Activated CD4-positive, alpha-beta T cell treated with anti-CD3 and anti-CD28 coated beads for 36 hours (primary cell): ENCODE results near the gene BAD. TPM values are rescaled to one million over a fixed set of nuclear protein-coding genes. Genes with fewer than 3 reads are reported as not detected.

Experiments used
- ATAC-seq: fragments of 200-7000 bp; cut with Tn5 transposase; one replicate; pipeline ENCODE4 v1.10.0; 2021; ENCODE audit warnings: mild to moderate bottlenecking, moderate library complexity
- CTCF ChIA-PET: fragments of 350-600 bp; sonication (Branson Sonifier 250); formaldehyde crosslinking; loops from one replicate; lab custom pipeline; 2021; ENCODE audit warnings: antibody characterized with exemption; lab: Charles Lee
- POLR2A ChIA-PET: fragments of 350-600 bp; sonication (Branson Sonifier 250); formaldehyde crosslinking; loops from one replicate; lab custom pipeline; 2021; ENCODE audit warnings: antibody characterized with exemption, inconsistent platforms; lab: Charles Lee
- DNase-seq: peaks from one replicate; pipeline ENCODE4 v3.0.0-alpha.2; 2020
- H3K27ac Mint-ChIP-seq: one replicate; pipeline ENCODE4 v1.8.0; 2021; ENCODE audit warnings: mixed read lengths
- H3K27me3 Mint-ChIP-seq: one replicate; pipeline ENCODE4 v1.8.0; 2021; ENCODE audit warnings: mixed read lengths
- H3K36me3 Mint-ChIP-seq: one replicate; pipeline ENCODE4 v1.8.0; 2021; ENCODE audit warnings: low read depth, mixed read lengths
- H3K4me1 Mint-ChIP-seq: one replicate; pipeline ENCODE4 v1.8.0; 2021; ENCODE audit warnings: mixed read lengths
- H3K4me3 Mint-ChIP-seq: one replicate; pipeline ENCODE4 v1.8.0; 2021; ENCODE audit warnings: mild to moderate bottlenecking, moderate library complexity, mixed read lengths
- H3K9me3 Mint-ChIP-seq: one replicate; pipeline ENCODE4 v1.8.0; 2021; ENCODE audit warnings: low read depth, mixed read lengths
- intact Hi-C, 2 experiments: fragments of 100-400 bp; cut with DNase I in 1 of 2; cut with micrococcal nuclease in 1 of 2; formaldehyde crosslinking; loops; one replicate each; pipeline versions ENCODE4 v1.14.2 to v1.15.1; 2022 to 2024; cut with DNase I, micrococcal nuclease
- total RNA-seq, 2 experiments: library from RNA; stranded (reverse); gene quantifications; one replicate each; pipeline ENCODE4 v1.2.3, GENCODE V29; 2021

The BAD gene
- total RNA-seq, 2 experiments from 2014 or later, result 21.3 to 22.9 TPM

DNA sequence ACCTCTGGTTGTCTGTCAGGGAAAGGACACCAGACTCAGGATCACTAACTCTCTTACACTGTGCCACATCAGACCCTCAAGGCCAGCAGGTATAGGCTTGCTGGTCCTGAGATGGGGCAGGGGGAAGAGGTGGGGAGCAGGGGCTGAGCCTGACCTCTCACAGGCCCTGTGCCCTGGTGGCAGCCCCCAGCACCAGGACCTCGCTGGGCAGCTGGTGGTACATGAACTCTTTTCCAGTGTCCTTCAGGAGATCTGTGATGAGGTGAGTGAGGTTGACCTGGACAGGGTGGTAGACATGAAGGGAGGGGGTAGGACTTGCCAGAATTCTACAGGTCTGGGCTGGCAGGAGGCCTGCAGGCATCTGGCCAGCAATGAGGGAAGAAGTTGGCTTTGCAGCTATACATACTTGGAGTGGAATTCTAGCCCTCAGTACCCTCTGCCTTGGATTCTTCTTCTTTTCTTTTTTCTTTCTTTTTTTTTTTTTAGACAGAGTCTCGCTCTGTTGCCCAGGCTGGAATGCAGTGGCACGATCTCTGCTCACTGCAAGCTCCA is 57.0 kb downstream of the BAD start:
- POLR2A ChIA-PET, result interaction anchor here (1.1 kb wide), 2 partner anchors 42 to 76 kb away, joined by 3 read pairs; no protein-coding TSS in a partner anchor
- Mint-ChIP-seq H3K4me1 (peaks cover 37% of the 10 kb centered on the region), H3K27ac (peak overlapping the region; percentile 82), H3K27me3 (no peaks in the 10 kb centered on the region), H3K36me3 (peaks cover 10% of the 10 kb centered on the region), H3K4me3 (peak overlapping the region; percentile 87), H3K9me3 (no peaks in the 10 kb centered on the region)
- DNase-seq (no peak), ATAC-seq (no peak)
- intact Hi-C loops, result loop anchor here (2.0 kb wide), 3 partner anchors 13 to 61 kb away; partner anchors contain the start of genes FKBP2 (in 1 of the 2), MACROD1 (in 1 of the 2) and STIP1 (in 1 of the 2)
- CTCF ChIA-PET, result interaction anchor here (0.9 to 2.5 kb wide), 2 partner anchors 22 to 74 kb away, joined by 6 to 30 read pairs; partner anchors contain the start of gene FERMT3

DNA sequence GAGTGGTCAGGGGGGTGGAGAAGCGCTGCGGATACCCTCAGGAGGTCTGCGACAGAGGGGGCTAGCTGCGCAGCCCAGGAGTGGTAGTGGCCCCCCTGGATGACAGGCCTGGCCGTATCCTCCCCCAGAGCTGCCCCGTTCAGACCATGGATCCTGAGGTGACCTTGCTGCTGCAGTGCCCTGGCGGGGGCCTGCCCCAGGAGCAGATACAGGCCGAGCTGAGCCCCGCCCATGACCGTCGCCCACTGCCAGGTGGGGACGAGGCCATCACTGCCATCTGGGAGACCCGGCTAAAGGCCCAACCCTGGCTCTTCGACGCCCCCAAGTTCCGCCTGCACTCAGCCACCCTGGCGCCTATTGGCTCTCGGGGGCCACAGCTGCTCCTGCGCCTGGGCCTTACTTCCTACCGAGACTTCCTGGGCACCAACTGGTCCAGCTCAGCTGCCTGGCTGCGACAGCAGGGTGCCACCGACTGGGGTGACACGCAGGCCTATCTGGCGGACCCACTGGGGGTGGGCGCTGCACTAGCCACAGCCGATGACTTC is 57.9 kb downstream of the BAD start:
- ChIA-PET CTCF (interaction anchor here (0.6 to 2.5 kb wide), 11 partner anchors 9 to 90 kb away, joined by 3 to 30 read pairs (median 4); partner anchors contain the start of gene FERMT3), POLR2A (interaction anchor here (0.6 to 4.4 kb wide), 7 partner anchors 15 to 785 kb away, joined by 3 to 28 read pairs (median 5); partner anchors contain the start of genes FERMT3, FKBP2 and PRDX5)
- ATAC-seq, result peak; percentile 43
- H3K36me3 Mint-ChIP-seq, result peaks cover 10% of the 10 kb centered on the region
- H3K27ac Mint-ChIP-seq, result peak overlapping the region; percentile 82
- intact Hi-C loops, result loop anchor here (1.0 to 2.0 kb wide), 11 partner anchors 14 to 92 kb away; partner anchors contain the start of genes FKBP2 (in 2 of the 2), STIP1 (in 2 of the 2), ESRRA (in 1 of the 2) and GPR137 (in 1 of the 2)
- peaks cover 36% of the 10 kb centered on the region for H3K4me1 Mint-ChIP-seq
- H3K4me3 Mint-ChIP-seq, result peak overlapping the region; percentile 87
- H3K9me3 Mint-ChIP-seq, result no peaks in the 10 kb centered on the region
- DNase-seq, result peak; percentile 81
- no peaks in the 10 kb centered on the region for H3K27me3 Mint-ChIP-seq

DNA sequence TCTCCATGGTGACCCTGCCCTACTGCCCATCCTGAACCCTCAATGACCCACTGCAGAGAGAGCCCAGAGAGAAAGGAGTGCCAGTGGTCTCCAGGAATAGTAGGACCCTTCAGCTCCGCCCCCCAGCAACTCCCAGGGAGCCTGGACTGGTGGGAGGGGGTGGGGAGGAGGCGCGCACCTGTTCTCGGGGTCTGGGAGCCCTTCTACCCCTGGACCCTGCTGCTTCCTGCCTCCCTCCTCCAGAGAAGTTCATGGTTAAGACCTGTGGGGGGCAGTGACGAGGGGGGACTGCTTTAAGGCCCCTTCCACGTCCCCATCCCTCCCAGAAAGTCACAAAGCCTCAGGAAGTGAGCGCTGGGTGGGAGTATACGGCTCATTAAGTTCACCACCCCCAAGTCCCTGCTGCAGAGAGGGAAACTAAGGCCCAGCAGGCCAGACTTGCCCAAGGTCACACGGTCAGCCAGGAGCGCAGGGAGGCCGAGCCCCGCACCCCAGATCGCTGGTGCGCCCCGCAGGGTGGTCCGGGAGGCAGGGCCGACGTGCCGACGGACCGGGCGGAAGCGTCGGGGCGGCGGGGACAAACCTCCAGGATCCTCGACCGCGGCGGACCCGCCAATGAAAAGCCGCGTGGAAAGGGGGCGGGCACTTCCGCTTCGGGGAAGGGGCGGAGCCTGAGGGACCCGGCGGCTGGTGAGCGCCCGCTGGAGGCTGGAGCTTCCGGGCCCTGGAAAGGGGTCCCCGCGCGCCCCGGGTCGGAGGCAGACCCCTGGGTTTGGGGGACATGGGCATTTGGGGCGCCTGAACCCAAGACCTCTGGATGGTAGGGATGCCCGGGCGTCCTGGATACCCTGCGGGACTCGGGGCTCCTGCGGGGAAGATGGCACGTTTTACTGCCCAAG is 58.6 kb downstream of the BAD start, which contains the start of the genes NUDT22 and TRPT1:
Gene NUDT22 (plus strand): TSS at position 667 of the 899 bp plus-strand sequence. CDS start 379 bp downstream, outside the sequence.
Gene TRPT1 (minus strand): TSS at position 579 of the 899 bp plus-strand sequence. CDS start 326 bp downstream, at position 253.
- H3K4me1 Mint-ChIP-seq, result peaks cover 32% of the 10 kb centered on the region
- no peaks in the 10 kb centered on the region for H3K9me3 Mint-ChIP-seq
- peak; percentile 72 for ATAC-seq
- H3K27me3 Mint-ChIP-seq, result no peaks in the 10 kb centered on the region
- peak; percentile 96 for DNase-seq
- ChIA-PET POLR2A (interaction anchor here (0.6 to 4.4 kb wide), 6 partner anchors 15 to 275 kb away, joined by 3 to 28 read pairs (median 5); partner anchors contain the start of genes FERMT3, FKBP2, PRDX5 and STIP1), CTCF (interaction anchor here (0.6 to 2.5 kb wide), 9 partner anchors 8 to 91 kb away, joined by 3 to 30 read pairs (median 4); partner anchors contain the start of gene FERMT3)
- intact Hi-C loops, result loop anchor here (1.0 to 2.0 kb wide), 11 partner anchors 15 to 92 kb away; partner anchors contain the start of genes FKBP2 (in 2 of the 2), STIP1 (in 2 of the 2), ESRRA (in 1 of the 2) and GPR137 (in 1 of the 2)
- peak within 1 kb of the TSS; percentile 85 for H3K27ac Mint-ChIP-seq
- H3K36me3 Mint-ChIP-seq, result peaks cover 15% of the 10 kb centered on the region
- H3K4me3 Mint-ChIP-seq, result peak within 1 kb of the TSS; percentile 87

DNA sequence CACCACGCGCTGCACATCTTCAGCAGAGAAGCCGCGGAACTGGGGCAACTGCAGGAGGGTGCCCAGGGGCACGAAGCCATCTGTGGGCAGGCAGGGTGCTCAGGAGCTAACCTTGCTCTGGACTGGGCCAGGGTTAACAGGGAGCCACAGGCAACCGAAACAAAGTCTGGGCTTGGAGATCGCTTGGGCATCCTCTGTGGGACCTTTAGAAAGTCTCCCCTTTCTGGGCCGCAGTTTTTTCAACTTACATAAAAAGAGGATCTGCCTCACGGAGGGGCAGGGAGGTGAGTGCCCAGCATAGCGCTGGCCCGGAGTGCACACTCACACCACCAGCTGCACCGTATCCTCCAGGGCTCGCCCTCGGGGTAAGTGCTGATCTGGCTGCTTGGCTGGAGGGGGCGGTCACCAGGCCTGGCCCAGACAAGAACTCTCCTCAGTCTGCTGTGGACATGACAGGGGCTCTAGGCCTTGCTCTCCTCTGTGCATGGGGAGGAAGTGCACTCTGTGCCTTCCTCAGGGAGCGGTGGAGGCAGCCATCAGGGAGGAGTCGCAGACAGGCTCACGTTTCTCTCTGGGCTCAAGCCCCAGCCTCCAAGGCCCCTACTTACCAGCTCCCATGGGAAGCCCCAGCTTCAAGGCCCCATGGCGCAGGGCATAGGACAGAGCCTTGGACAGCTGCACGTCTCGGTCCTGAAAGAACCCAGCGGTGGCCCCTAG is 59.4 kb downstream of the BAD start:
- H3K9me3 Mint-ChIP-seq, result no peaks in the 10 kb centered on the region
- peak overlapping the region; percentile 87 for H3K4me3 Mint-ChIP-seq
- POLR2A ChIA-PET, result interaction anchor here (0.8 to 4.4 kb wide), 2 partner anchors 18 to 40 kb away, joined by 3 to 28 read pairs; partner anchors contain the start of genes FERMT3 and STIP1
- peaks cover 15% of the 10 kb centered on the region for H3K36me3 Mint-ChIP-seq
- H3K27me3 Mint-ChIP-seq, result no peaks in the 10 kb centered on the region
- intact Hi-C loops, result loop anchor here in 1 of 2 experiments (1.0 kb wide), 1 partner anchor 18 kb away; no protein-coding TSS in a partner anchor
- ATAC-seq (no peak), DNase-seq (no peak)
- CTCF ChIA-PET, result interaction anchor here (1.5 kb wide), 1 partner anchor 17 kb away, joined by 4 read pairs; no protein-coding TSS in a partner anchor
- H3K4me1 Mint-ChIP-seq, result peaks cover 32% of the 10 kb centered on the region
- peak overlapping the region; percentile 85 for H3K27ac Mint-ChIP-seq

DNA sequence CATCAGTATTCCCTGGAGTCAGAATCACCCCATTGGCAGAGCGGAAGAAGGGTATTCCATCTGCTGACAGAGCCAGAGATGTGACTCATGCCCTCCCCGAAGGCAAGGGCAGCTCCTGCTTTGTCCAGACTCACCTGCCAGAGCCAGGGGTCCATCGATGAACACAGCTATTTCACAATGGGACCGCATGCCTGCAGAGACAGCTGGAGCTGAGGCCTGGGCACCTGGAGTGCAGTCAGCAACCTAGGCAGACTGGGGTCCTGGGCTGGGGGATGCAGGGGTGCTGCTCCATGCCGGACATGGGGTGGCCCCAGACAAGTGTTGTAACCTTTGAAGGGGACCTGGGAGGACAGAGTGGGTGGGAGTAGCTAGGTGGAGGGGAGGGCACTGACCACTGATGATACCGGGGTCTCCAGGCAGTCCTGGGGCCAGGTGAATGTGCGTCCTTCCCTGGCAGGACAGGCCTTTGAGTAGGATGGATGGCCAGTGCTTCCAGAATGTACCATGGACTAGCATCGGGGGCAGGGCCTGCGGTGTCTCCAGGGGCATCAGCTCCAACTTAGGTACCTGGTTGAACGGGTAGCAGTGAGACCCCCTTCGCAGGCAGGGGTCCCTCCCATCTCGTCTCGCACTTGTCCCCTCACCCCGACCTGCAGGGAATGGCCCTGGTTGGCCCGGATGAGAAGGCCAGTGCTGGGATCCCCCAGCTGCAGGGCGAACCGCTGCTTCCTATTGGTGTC is 60.1 kb downstream of the BAD start:
- H3K36me3 Mint-ChIP-seq, result peaks cover 14% of the 10 kb centered on the region
- POLR2A ChIA-PET, result interaction anchor here (4.4 kb wide), 1 partner anchor 18 kb away, joined by 28 read pairs; the partner anchor contains the start of gene FERMT3
- H3K4me1 Mint-ChIP-seq, result peaks cover 25% of the 10 kb centered on the region
- CTCF ChIA-PET, result interaction anchor here (0.5 to 1.5 kb wide), 8 partner anchors 8 to 600 kb away, joined by 3 to 6 read pairs (median 4); partner anchors contain the start of genes FERMT3, FKBP2, PRDX5 and TRMT112
- H3K4me3 Mint-ChIP-seq, result peak overlapping the region; percentile 87
- H3K9me3 Mint-ChIP-seq, result no peaks in the 10 kb centered on the region
- ATAC-seq (no peak), DNase-seq (no peak)
- intact Hi-C loops, result no loop called here
- H3K27ac Mint-ChIP-seq, result no peak overlapping the region
- no peaks in the 10 kb centered on the region for H3K27me3 Mint-ChIP-seq

DNA sequence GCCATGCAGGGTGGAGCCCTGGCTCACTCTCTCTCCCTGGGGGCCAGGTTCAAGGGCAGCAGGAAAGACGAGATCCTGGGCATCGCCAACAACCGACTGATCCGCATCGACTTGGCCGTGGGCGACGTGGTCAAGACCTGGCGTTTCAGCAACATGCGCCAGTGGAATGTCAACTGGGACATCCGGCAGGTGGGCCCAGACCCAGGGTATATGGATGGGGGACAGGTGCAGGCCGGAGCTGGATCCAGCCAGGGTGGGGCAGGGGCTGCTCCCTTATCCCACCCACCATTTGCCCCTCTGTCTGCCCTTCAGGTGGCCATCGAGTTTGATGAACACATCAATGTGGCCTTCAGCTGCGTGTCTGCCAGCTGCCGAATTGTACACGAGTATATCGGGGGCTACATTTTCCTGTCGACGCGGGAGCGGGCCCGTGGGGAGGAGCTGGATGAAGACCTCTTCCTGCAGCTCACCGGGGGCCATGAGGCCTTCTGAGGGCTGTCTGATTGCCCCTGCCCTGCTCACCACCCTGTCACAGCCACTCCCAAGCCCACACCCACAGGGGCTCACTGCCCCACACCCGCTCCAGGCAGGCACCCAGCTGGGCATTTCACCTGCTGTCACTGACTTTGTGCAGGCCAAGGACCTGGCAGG is 61.3 kb downstream of the BAD start:
- H3K36me3 Mint-ChIP-seq, result peaks cover 18% of the 10 kb centered on the region
- ChIA-PET CTCF (interaction anchor here (0.6 to 1.5 kb wide), 9 partner anchors 8 to 602 kb away, joined by 3 to 6 read pairs (median 4); partner anchors contain the start of genes FERMT3, PRDX5 and TRMT112), POLR2A (interaction anchor here (0.5 to 4.4 kb wide), 2 partner anchors 11 to 17 kb away, joined by 3 to 28 read pairs; partner anchors contain the start of gene FERMT3)
- H3K4me1 Mint-ChIP-seq, result peaks cover 16% of the 10 kb centered on the region
- no peaks in the 10 kb centered on the region for H3K27me3 Mint-ChIP-seq
- no peak overlapping the region for H3K4me3 Mint-ChIP-seq
- no peaks in the 10 kb centered on the region for H3K9me3 Mint-ChIP-seq
- intact Hi-C loops, result no loop called here
- H3K27ac Mint-ChIP-seq, result no peak overlapping the region
- DNase-seq (no peak), ATAC-seq (no peak)

DNA sequence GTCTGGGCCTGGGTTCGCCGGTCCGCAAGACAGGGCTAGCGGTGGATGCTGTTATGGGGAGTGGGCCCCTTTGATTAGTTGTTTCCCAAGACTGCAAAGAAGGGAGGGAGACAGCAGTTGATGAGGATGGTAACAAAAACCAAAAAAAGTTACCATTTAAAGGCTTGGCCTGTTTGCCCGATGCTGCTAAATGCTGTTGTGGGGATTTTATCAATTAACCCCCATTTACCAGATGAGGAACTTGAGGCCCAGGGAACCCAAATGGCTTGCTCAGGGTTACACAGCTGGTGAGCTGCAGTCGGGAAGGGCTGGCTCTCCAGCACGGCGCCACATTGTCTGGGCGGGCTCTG is 61.8 kb downstream of the BAD start:
- ChIA-PET POLR2A (interaction anchor here (4.4 kb wide), 1 partner anchor 16 kb away, joined by 28 read pairs; the partner anchor contains the start of gene FERMT3), CTCF (interaction anchor here (0.8 kb wide), 1 partner anchor 8 kb away, joined by 3 read pairs; no protein-coding TSS in a partner anchor)
- Mint-ChIP-seq H3K27ac (no peak overlapping the region), H3K27me3 (no peaks in the 10 kb centered on the region), H3K9me3 (no peaks in the 10 kb centered on the region), H3K4me1 (peaks cover 11% of the 10 kb centered on the region), H3K36me3 (peaks cover 20% of the 10 kb centered on the region), H3K4me3 (no peak overlapping the region)
- DNase-seq (no peak), ATAC-seq (no peak)
- intact Hi-C loops, result no loop called here

DNA sequence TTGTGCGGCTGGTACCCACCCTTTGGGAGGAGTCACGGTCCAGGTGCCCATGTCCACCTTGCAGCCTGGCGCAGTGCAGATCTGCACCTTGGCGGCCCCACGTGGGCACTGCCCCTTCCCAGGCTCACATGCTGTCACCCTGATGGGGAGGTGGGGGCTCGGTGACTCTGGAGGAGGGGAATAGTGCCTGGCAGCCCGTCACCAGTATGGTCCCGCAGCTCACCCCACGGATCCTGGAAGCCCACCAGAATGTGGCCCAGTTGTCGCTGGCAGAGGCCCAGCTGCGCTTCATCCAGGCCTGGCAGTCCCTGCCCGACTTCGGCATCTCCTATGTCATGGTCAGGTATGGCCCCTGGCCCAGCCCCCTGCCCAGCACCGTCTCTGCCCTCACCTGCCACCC is 63.7 kb downstream of the BAD start:
- no peak for ATAC-seq
- peaks cover 29% of the 10 kb centered on the region for H3K36me3 Mint-ChIP-seq
- POLR2A ChIA-PET, result no interaction called here
- peaks cover 6% of the 10 kb centered on the region for H3K4me1 Mint-ChIP-seq
- H3K4me3 Mint-ChIP-seq, result no peak overlapping the region
- intact Hi-C loops, result no loop called here
- CTCF ChIA-PET, result no interaction called here
- no peaks in the 10 kb centered on the region for H3K9me3 Mint-ChIP-seq
- no peaks in the 10 kb centered on the region for H3K27me3 Mint-ChIP-seq
- no peak for DNase-seq
- no peak overlapping the region for H3K27ac Mint-ChIP-seq

DNA sequence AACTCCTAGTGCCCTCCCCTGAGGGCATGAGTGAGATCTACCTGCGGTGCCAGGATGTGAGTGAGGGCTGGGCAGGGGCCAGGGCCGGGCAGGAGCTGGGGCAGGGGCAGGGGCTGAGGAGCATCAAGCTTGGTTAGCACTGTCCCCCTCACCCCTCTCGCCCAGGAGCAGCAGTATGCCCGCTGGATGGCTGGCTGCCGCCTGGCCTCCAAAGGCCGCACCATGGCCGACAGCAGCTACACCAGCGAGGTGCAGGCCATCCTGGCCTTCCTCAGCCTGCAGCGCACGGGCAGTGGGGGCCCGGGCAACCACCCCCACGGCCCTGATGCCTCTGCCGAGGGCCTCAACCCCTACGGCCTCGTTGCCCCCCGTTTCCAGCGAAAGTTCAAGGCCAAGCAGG is 64.2 kb downstream of the BAD start:
- no peaks in the 10 kb centered on the region for H3K27me3 Mint-ChIP-seq
- intact Hi-C loops, result no loop called here
- no peak overlapping the region for H3K27ac Mint-ChIP-seq
- peaks cover 31% of the 10 kb centered on the region for H3K36me3 Mint-ChIP-seq
- DNase-seq (no peak), ATAC-seq (no peak)
- POLR2A ChIA-PET, result no interaction called here
- CTCF ChIA-PET, result no interaction called here
- no peak overlapping the region for H3K4me3 Mint-ChIP-seq
- peaks cover 6% of the 10 kb centered on the region for H3K4me1 Mint-ChIP-seq
- no peaks in the 10 kb centered on the region for H3K9me3 Mint-ChIP-seq
